CD4-positive, alpha-beta T cell treated with Interleukin-15 for 1 hour (primary cell): Measurements from ENCODE around the gene APIP.

Source experiments
- DNase-seq: peaks from one replicate; pipeline ENCODE4 v3.0.0-alpha.2; 2020

APIP gene, protein sequence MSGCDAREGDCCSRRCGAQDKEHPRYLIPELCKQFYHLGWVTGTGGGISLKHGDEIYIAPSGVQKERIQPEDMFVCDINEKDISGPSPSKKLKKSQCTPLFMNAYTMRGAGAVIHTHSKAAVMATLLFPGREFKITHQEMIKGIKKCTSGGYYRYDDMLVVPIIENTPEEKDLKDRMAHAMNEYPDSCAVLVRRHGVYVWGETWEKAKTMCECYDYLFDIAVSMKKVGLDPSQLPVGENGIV

GRCh38 chr11:34916015-34916842 is at the start of gene APIP, which contains the start of gene PDHX:
Gene APIP, minus strand, starts transcription at chr11:34916379. Its CDS starts 95 bp downstream, at chr11:34916284.
Gene PDHX, plus strand, starts transcription at chr11:34916618. Its CDS starts 38 bp downstream, at chr11:34916656.
- peak; percentile 98 for DNase-seq

GRCh38 chr11:34964610-34965331 is 48.6 kb upstream of the APIP start:
- no peak for DNase-seq

DNA sequence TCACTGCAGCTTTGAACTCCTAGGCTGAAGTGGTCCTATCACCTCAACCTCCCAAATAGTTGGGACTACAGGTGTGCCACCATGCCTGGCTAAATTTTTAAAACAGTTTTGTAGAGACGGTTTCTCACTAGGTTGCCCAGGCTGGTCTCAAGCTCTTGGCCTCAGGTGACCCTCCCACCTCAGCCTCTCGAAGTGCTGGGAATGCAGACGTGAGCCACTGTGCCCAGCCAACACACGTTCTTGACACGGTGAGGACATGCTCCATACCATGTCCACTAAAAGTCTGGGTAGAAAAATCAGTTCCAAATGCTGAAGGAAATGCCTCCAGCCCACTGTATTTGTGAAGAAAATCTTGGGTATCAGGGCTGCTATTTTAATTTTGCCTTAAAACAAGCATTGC is 47.2 kb upstream of the APIP start:
- no peak for DNase-seq

- no peak for DNase-seq
Measured at GRCh38 chr11:34962034-34962433, 45.9 kb upstream of the APIP start.

- no peak for DNase-seq
Measured at GRCh38 chr11:34960277-34960676, 44.1 kb upstream of the APIP start.

DNA sequence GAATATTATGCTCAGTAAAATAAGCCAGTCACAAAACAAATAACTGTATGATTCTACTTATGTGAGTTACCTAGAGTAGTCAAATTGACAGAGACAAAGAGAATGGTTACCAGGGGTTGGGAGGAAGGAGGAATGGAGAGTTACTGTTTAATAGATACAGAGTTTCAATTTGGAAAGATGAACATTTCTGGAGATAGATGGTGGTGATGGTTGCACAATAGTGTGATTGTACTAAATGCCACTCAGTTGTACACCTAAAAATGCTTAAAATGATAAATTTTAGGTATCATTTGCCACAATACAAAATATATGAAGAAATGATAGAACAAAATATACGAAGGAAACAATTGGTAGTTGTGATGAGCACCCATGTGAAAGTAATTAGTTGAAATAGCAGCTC is 43.6 kb upstream of the APIP start:
- DNase-seq: no peak

GRCh38 chr11:34957606-34958005 is 41.4 kb upstream of the APIP start:
- no peak for DNase-seq

- no peak for DNase-seq
Measured at GRCh38 chr11:34957206-34957605, 41.0 kb upstream of the APIP start.

DNA sequence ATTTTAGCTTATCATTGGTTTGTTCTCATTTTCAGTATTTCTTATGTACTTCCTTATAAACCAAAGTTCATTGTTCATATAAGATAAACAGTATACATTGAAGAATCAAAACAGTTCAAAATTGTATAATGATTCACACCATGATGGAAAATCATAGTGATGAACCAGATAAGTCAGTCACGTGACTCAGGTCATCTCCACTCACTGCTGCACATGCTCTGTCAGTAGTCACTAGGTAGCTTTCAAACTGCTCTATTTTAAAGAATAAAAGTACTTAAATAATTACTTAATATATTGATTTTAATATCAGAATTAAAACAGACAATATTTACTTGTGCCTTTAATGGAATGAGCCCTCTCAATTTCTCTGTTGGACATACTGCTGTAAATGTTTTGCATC is 37.8 kb upstream of the APIP start:
- DNase-seq: no peak

DNA sequence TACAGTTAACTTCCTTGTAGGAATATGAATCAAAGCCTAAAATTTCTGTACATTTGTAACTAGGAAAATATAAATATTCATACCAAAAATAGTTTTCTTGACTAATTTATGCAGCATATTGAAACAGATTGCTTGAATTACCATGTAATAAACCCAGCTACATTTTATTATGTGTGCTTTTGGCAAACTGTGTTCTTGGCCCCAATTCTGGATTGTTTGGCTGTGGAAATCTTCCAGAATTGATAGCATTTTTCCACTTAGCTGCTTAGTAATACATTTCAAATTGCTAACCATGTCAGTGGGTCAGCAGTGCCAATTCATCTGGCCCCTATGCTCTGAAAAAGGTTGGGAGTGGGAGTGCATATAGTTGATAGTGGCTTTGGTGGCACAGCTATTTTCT is 32.5 kb upstream of the APIP start:
- no peak for DNase-seq

- DNase-seq: no peak
Measured at GRCh38 chr11:34944692-34945091, 28.5 kb upstream of the APIP start.

DNA sequence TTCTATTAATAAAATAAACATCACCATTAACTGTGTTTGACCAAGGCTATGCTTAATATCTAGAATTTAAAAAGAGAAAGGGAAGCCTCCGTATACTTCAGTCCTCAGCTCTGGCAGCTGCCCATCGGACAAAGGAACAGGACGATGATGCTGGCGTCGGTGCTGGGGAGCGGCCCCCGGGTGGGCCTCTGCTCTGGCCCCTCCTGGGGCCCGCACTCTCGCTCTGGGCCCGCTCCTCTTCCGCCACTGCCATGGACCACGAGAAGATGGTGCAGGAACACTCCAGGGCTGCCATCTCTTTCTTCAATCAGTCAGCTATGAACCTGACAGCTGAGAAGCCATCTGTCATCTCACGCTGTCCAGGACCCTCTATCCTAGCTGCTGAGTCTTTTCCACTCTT is 25.5 kb upstream of the APIP start:
- no peak for DNase-seq

DNA sequence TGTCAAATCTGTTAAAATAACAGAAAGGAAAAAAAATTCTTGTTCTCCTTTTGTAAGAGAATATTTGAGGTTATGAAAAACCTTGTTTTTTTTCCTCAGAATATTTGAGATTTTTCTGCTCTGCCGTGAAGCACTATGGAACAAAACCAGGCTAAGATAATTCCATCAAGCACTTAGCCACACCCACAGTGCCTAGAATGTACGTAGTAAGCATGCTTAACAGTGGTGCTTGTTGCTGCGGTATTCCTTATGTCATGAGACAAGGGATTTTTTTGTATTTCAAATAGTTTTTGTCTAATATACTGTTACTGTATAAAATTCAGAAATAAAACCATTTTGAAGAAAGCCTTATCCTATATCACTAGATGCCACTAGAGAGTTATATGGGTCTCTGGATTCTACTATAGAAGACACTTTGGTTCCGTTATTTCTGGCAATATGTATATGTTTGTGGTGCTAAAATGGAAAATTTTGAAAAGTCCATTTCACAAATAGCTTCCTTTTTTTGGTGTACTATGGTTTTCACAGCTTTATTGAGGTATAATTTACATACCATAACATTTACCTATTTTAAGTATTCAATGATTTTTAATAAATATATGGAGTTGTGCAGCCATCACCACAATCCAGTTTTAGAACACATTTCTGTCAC is 24.0 kb upstream of the APIP start:
- no peak for DNase-seq

- no peak for DNase-seq
Measured at GRCh38 chr11:34938611-34939010, 22.4 kb upstream of the APIP start.

DNA sequence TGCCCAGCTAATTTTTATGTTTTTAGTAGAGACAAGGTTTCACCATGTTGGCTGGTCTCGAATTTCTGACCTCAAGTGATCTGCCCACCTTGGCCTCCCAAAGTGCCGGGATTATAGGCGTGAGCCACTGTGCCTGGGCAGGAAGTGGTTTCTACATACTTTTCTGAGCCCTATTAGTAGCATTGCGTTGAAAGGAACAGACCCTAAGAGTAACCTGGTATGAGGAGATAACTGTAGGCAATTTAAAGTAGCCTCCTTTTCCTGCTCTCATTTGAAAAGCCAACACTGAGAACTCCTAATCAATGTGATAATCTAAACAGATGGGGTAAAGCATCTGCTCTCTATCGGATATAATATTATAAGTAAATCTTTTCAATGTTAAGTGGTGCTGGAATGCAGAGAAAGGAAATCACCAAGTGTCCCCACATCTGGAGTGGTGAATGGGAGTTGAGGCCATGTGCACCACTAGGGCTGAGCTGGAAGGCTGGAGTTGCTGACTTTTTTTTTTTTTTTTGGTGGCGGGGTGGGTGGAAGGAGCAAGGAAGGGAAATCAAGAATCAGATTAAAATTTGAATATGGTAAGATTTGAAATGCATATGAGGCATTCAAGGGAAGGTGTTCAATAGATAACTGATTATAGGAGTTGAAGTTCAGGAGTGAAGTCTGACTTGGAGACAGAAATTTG is 20.9 kb upstream of the APIP start:
- DNase-seq: no peak

- DNase-seq: no peak
Measured at GRCh38 chr11:34929794-34930763, 13.9 kb upstream of the APIP start.

DNA sequence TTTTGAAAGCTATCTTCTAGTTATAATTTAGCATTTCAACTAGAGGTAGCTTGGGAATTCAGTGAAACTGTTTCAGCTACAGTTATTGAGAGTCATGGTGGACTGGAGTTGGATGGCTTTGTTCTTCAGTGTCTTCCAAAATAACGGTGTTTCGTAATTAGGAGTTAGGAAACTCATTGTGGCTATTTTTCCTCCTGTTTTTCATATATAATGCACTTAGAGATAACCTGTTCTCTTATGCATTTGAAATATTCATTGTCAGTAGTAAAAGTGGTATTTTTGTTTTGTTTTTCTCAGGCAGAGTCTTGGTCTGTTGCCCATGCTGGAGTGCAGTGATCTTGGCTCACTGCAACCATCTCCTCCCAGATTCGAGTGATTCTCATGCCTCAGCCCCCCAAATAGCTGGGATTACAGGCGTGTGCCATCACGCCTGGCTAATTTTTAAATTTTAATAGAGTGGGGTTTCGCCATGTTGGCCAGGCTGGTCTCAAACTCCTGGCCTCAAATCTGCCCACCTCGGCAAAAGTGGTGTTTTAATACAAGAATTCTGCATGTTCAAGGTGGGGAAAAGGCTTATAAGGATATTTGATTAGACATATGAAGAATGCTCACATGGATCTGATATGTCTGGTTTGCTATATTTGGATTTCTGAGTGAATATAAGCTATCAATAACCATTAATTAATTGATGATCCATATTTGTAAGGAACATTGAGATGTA is 12.9 kb upstream of the APIP start:
- DNase-seq: no peak

GRCh38 chr11:34928268-34928959 is 12.2 kb upstream of the APIP start:
- DNase-seq: no peak

DNA sequence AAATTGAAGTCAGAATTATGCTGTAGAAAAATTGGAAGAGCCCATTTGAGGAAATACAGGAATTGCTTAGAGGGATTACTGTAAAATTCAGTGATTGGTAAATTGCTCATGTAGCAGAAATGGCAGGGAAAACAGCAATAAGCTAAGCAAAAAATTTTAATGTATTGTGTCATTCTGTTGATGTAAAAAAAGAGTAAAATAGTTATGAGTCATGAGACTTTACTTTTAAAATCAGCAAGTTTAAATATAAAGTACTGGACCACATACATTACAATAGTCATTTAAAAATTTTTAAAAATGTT is 10.6 kb upstream of the APIP start:
- no peak for DNase-seq
